Suprapubic skin (tissue), 4 donors: ENCODE results near the gene CBX2. TPM values are rescaled to one million over a fixed set of nuclear protein-coding genes. Genes with fewer than 3 reads are reported as not detected.

ENCODE experiments used
- DNase-seq, 2 donors: peaks; one replicate each; pipeline ENCODE4 v3.0.0-alpha.2; 2019; ENCODE audit warnings: low spot score in 2 of 2
- H3K27ac ChIP-seq: fragments of 200-600 bp; sonication (generic); one replicate; pipeline ENCODE4 v1.5.1; 2019
- H3K27me3 ChIP-seq: fragments of 200-600 bp; sonication (generic); one replicate; pipeline ENCODE4 v1.5.1; 2019
- H3K36me3 ChIP-seq: fragments of 200-600 bp; sonication (generic); one replicate; pipeline ENCODE4 v1.5.1; 2019
- H3K4me1 ChIP-seq: fragments of 200-600 bp; sonication (generic); one replicate; pipeline ENCODE4 v1.5.1; 2019
- H3K4me3 ChIP-seq: fragments of 200-600 bp; sonication (generic); one replicate; pipeline ENCODE4 v1.5.1; 2019; ENCODE audit warnings: mild to moderate bottlenecking
- H3K9me3 ChIP-seq: fragments of 200-600 bp; sonication (generic); one replicate; pipeline ENCODE4 v1.5.1; 2019
- CTCF ChIP-seq, 2 donors: fragments of 200-600 bp in 1 of 2; fragments of 450-650 bp in 1 of 2; sonication (generic) in 1 of 2; IDR thresholded peaks; one replicate each; pipeline ENCODE4 v1.5.1; 2016 to 2019; ENCODE audit warnings: antibody characterized with exemption in 2 of 2, mild to moderate bottlenecking in 1 of 2, moderate library complexity in 1 of 2
- EP300 ChIP-seq: sonication (generic); formaldehyde crosslinking; IDR thresholded peaks from one replicate; pipeline ENCODE4 v1.6.1; 2017; ENCODE audit warnings: antibody characterized with exemption
- POLR2A ChIP-seq, 2 donors: fragments of 450-650 bp; IDR thresholded peaks; one replicate each; pipeline ENCODE4 v1.6.1; 2017; ENCODE audit warnings: antibody characterized with exemption in 2 of 2, mild to moderate bottlenecking in 2 of 2, moderate library complexity in 2 of 2
- POLR2AphosphoS5 ChIP-seq, 3 donors: sonication (generic); formaldehyde crosslinking; IDR thresholded peaks; one replicate each; pipeline ENCODE4 v1.6.1; 2017; ENCODE audit warnings: antibody characterized with exemption in 3 of 3
- WGBS: methylation state at CpG from one replicate; pipeline ENCODE4 v1.1.5; 2018; 5-methylcytosine and 5-hydroxymethylcytosine counted together
- total RNA-seq, 4 donors: library from RNA; depleted of rRNA; stranded (reverse); fragments of >200 nt; gene quantifications; one replicate each; pipeline ENCODE4 v1.1.0, GENCODE V29; 2016

The CBX2 gene
- total RNA-seq, 4 donors from 2014 or later: 2.2 to 7.0 (median 5.2) TPM

- WGBS: 96% methylated on average over 15 of the region's 17 CpGs
Measured at GRCh38 chr17:79785017-79785899, 7.3 kb downstream of the CBX2 start.

GRCh38 chr17:79785900-79786810 is 8.2 kb downstream of the CBX2 start:
- 83% methylated on average over 7 of the region's 15 CpGs for WGBS
- no peak for DNase-seq
- Histone ChIP-seq H3K27me3 (peaks cover 82% of the 10 kb centered on the region), H3K4me1 (peaks cover 17% of the 10 kb centered on the region), H3K9me3 (no peaks in the 10 kb centered on the region), H3K36me3 (peaks cover 9% of the 10 kb centered on the region), H3K4me3 (no peak overlapping the region), H3K27ac (no peak overlapping the region)
- TF ChIP-seq POLR2AphosphoS5 (IDR thresholded peaks at IDR 0.05): no peak
- TF ChIP-seq POLR2A (IDR thresholded peaks at IDR 0.05): no peak
- no peak for TF ChIP-seq EP300
- TF ChIP-seq CTCF (IDR thresholded peaks at IDR 0.05): no peak

More at GRCh38 chr17:79785017-79785899, 7.3 kb downstream of the CBX2 start:
- Histone ChIP-seq H3K27me3 (peaks cover 73% of the 10 kb centered on the region), H3K27ac (no peak overlapping the region), H3K9me3 (no peaks in the 10 kb centered on the region), H3K4me1 (peaks cover 10% of the 10 kb centered on the region), H3K36me3 (peaks cover 9% of the 10 kb centered on the region), H3K4me3 (no peak overlapping the region)
- DNase-seq: no peak
- TF ChIP-seq EP300 (no peak), POLR2AphosphoS5 (IDR thresholded peaks at IDR 0.05) (no peak), POLR2A (IDR thresholded peaks at IDR 0.05) (no peak), CTCF (IDR thresholded peaks at IDR 0.05) (no peak)

GRCh38 chr17:79786930-79787643 is 9.1 kb downstream of the CBX2 start:
- Histone ChIP-seq H3K27me3 (peaks cover 87% of the 10 kb centered on the region), H3K9me3 (no peaks in the 10 kb centered on the region), H3K36me3 (peaks cover 9% of the 10 kb centered on the region), H3K27ac (no peak overlapping the region), H3K4me1 (peaks cover 27% of the 10 kb centered on the region), H3K4me3 (no peak overlapping the region)
- TF ChIP-seq POLR2AphosphoS5 (IDR thresholded peaks at IDR 0.05) (no peak), EP300 (no peak), CTCF (IDR thresholded peaks at IDR 0.05) (no peak), POLR2A (IDR thresholded peaks at IDR 0.05) (no peak)
- WGBS: 61% methylated on average over 8 of the region's 12 CpGs
- DNase-seq: no peak

DNA sequence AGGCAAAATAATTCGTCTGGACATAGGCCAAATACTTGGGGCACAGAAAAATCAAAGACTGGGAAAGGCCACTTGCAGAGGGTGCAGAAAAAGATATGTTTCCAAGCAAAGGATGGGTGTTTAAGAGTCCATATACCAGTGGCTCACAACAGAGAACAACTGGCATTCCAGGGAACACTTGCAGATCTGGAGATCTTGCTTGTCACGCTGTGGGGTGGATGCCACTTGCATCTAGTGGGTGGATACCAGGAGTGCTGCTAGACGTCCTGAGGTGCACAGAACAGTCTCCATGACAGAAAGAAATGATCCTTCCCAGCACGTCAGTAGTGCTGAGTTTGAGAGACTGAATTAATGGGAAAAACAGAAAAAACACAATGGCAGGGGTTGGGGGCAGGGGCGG is 10.5 kb downstream of the CBX2 start:
- H3K36me3 ChIP-seq: peaks cover 9% of the 10 kb centered on the region
- peaks cover 97% of the 10 kb centered on the region for H3K27me3 ChIP-seq
- DNase-seq: no peak
- no peak overlapping the region for H3K4me3 ChIP-seq
- no peaks in the 10 kb centered on the region for H3K9me3 ChIP-seq
- TF ChIP-seq POLR2A (IDR thresholded peaks at IDR 0.05) (no peak), EP300 (no peak), POLR2AphosphoS5 (IDR thresholded peaks at IDR 0.05) (no peak), CTCF (IDR thresholded peaks at IDR 0.05) (no peak)
- peaks cover 40% of the 10 kb centered on the region for H3K4me1 ChIP-seq
- 72% methylated on average over 5 of the region's 5 CpGs for WGBS
- no peak overlapping the region for H3K27ac ChIP-seq
